Skin epidermis (tissue), 12 donors: ENCODE measurements around the gene TACR1.
"Not testable (repeated sequence)": the region's sequence is repeated elsewhere in the genome, so short reads cannot be mapped to it uniquely, and the experiment has no call there.

Source experiments
- H3K27ac ChIP-seq, 21 experiments: fragments of 200-600 bp; sonication (generic) in 11 of 21; one replicate each; pipeline ENCODE4 v1.5.0; 2020; ENCODE audit warnings: mild to moderate bottlenecking in 3 of 21, inconsistent platforms in 2 of 21, moderate library complexity in 2 of 21
- H3K4me3 ChIP-seq, 7 experiments: fragments of 200-600 bp; sonication (generic) in 2 of 7; one replicate each; pipeline ENCODE4 v1.5.0; 2020; ENCODE audit warnings: inconsistent platforms in 2 of 7, mild to moderate bottlenecking in 2 of 7, moderate library complexity in 1 of 7

Gene TACR1

GRCh38 chr2:75199428-75200011, at the start of gene TACR1:
Gene TACR1 (minus strand): TSS chr2:75199520. CDS start chr2:75198934, 586 bp downstream.
- H3K27ac ChIP-seq = no peak within 1 kb of the TSS
- H3K4me3 ChIP-seq = peak within 1 kb of the TSS in 6 of 7 experiments; percentile 0 to 29 (median 14)

- not testable (repeated sequence) for H3K4me3 ChIP-seq, H3K27ac ChIP-seq
Observed at GRCh38 chr2:75248581-75248980, 49.3 kb upstream of the TACR1 start.

GRCh38 chr2:75246441-75247167, 47.3 kb upstream of the TACR1 start:
- Histone ChIP-seq H3K27ac (no peak overlapping the region), H3K4me3 (no peak overlapping the region)

- H3K4me3 ChIP-seq = no peak overlapping the region
- no peak overlapping the region for H3K27ac ChIP-seq
Observed at GRCh38 chr2:75243219-75243618, 43.9 kb upstream of the TACR1 start.

- Histone ChIP-seq H3K4me3 (no peak overlapping the region), H3K27ac (no peak overlapping the region)
Observed at GRCh38 chr2:75241696-75242095, 42.4 kb upstream of the TACR1 start.

- Histone ChIP-seq H3K4me3 (no peak overlapping the region), H3K27ac (no peak overlapping the region)
Observed at GRCh38 chr2:75238670-75239330, 39.5 kb upstream of the TACR1 start.

- H3K27ac ChIP-seq = no peak overlapping the region
- H3K4me3 ChIP-seq = no peak overlapping the region
Observed at GRCh38 chr2:75237296-75237695, 38.0 kb upstream of the TACR1 start.

GRCh38 chr2:75233965-75234364, 34.6 kb upstream of the TACR1 start:
- no peak overlapping the region for H3K4me3 ChIP-seq
- no peak overlapping the region for H3K27ac ChIP-seq

- H3K27ac ChIP-seq = no peak overlapping the region
- no peak overlapping the region for H3K4me3 ChIP-seq
Observed at GRCh38 chr2:75226617-75227016, 27.3 kb upstream of the TACR1 start.

GRCh38 chr2:75226099-75226498, 26.8 kb upstream of the TACR1 start:
- Histone ChIP-seq H3K27ac (no peak overlapping the region), H3K4me3 (no peak overlapping the region)

- Histone ChIP-seq H3K27ac (no peak overlapping the region), H3K4me3 (no peak overlapping the region)
Observed at GRCh38 chr2:75224636-75225094, 25.3 kb upstream of the TACR1 start.

GRCh38 chr2:75222527-75222926, 23.2 kb upstream of the TACR1 start:
- H3K27ac ChIP-seq = no peak overlapping the region
- H3K4me3 ChIP-seq = no peak overlapping the region

- Histone ChIP-seq H3K27ac (no peak overlapping the region), H3K4me3 (no peak overlapping the region)
Observed at GRCh38 chr2:75221862-75222261, 22.5 kb upstream of the TACR1 start.

- H3K27ac ChIP-seq, H3K4me3 ChIP-seq: not testable (repeated sequence)
Observed at GRCh38 chr2:75219213-75219612, 19.9 kb upstream of the TACR1 start.

- no peak overlapping the region for H3K4me3 ChIP-seq
- H3K27ac ChIP-seq = no peak overlapping the region
Observed at GRCh38 chr2:75211266-75211770, 12.0 kb upstream of the TACR1 start.

GRCh38 chr2:75210409-75210808, 11.1 kb upstream of the TACR1 start:
- H3K27ac ChIP-seq = no peak overlapping the region
- no peak overlapping the region for H3K4me3 ChIP-seq

- Histone ChIP-seq H3K27ac (no peak overlapping the region), H3K4me3 (no peak overlapping the region)
Observed at GRCh38 chr2:75208738-75209137, 9.4 kb upstream of the TACR1 start.

- Histone ChIP-seq H3K4me3 (no peak overlapping the region), H3K27ac (no peak overlapping the region)
Observed at GRCh38 chr2:75204833-75205232, 5.5 kb upstream of the TACR1 start.

- H3K27ac ChIP-seq = no peak overlapping the region
- H3K4me3 ChIP-seq = no peak overlapping the region
Observed at GRCh38 chr2:75202359-75202758, 3.0 kb upstream of the TACR1 start.

- Histone ChIP-seq H3K4me3 (peak overlapping the region in 5 of 7 experiments; percentile 5 to 29 (median 14)), H3K27ac (no peak overlapping the region)
Observed at GRCh38 chr2:75200140-75201096, 1.1 kb upstream of the TACR1 start.
